HepG2 (cell line): Measurements from ENCODE around the gene GSPT2. TPM values are rescaled to one million over a fixed set of nuclear protein-coding genes. Genes with fewer than 3 reads are reported as not detected.

Experiments
- ATAC-seq: fragments of 200-7000 bp; cut with Tn5 transposase; 3 replicates; pipeline ENCODE4 v1.9.1; 2020; ENCODE audit warnings: mild to moderate bottlenecking, moderate library complexity
- BruUV-seq: library from RNA; stranded (reverse); fragments of 400-500 nt; replicated peaks from 2 replicates; lab custom pipeline; 2021; lab: Mats Ljungman, UMichigan
- CTCF ChIA-PET: fragments of 300-600 bp; formaldehyde crosslinking; extraction: SDS; loops from one replicate; lab custom pipeline; 2021; ENCODE audit warnings: low total read pairs, inconsistent platforms, low intra/inter-chr PET ratio; lab: Yijun Ruan, JAX
- POLR2A ChIA-PET: fragments of 350-600 bp; sonication (Branson Sonifier 250); formaldehyde crosslinking; loops from one replicate; lab custom pipeline; 2020; ENCODE audit warnings: antibody characterized with exemption, inconsistent platforms; lab: Yijun Ruan, JAX
- DNase-seq: peaks from one replicate; pipeline ENCODE4 v3.0.0-alpha.2; 2015; ENCODE audit warnings: low spot score
- FAIRE-seq: peaks from 3 replicates; lab custom pipeline; 2011; peaks lifted over from hg19 to GRCh38; lab: Jason Lieb, UNC
- H2AFZ ChIP-seq: one replicate; pipeline ENCODE4 v1.6.1; 2011; ENCODE audit warnings: low read length, inconsistent platforms
- H3K27ac ChIP-seq: fragments of 300-600 bp; 3 replicates; pipeline ENCODE4 v1.8.0; 2011; ENCODE audit warnings: mixed run types, mild to moderate bottlenecking, mixed read lengths, low read length, inconsistent platforms; ENCODE audit not compliant: insufficient read depth; ENCODE audit errors: extremely low read length
- H3K27me3 ChIP-seq, 2 experiments: fragments of 200-600 bp in 1 of 2; 2 replicates in 1 of 2; 3 replicates in 1 of 2; pipeline versions ENCODE4 v1.6.0 to v1.8.0; 2011; ENCODE audit warnings: low read length in 2 of 2, mild to moderate bottlenecking in 2 of 2, moderate library complexity in 2 of 2, inconsistent platforms in 1 of 2; ENCODE audit not compliant: insufficient read depth in 2 of 2, control insufficient read depth in 1 of 2
- H3K36me3 ChIP-seq, 2 experiments: fragments of 200-600 bp in 1 of 2; replicated peaks in 1 of 2; 2 replicates in 1 of 2; 3 replicates in 1 of 2; pipeline versions ENCODE4 v1.5.1 to v1.8.0; 2011; ENCODE audit warnings: low read length in 2 of 2, inconsistent platforms in 1 of 2; ENCODE audit not compliant: insufficient read depth in 2 of 2, control insufficient read depth in 1 of 2
- H3K4me1 ChIP-seq: 2 replicates; pipeline ENCODE4 v1.5.1; 2012; ENCODE audit warnings: low read length, inconsistent platforms; ENCODE audit not compliant: insufficient read depth
- H3K4me2 ChIP-seq: 2 replicates; pipeline ENCODE4 v1.6.0; 2011; ENCODE audit warnings: low read depth, low read length, inconsistent platforms
- H3K4me3 ChIP-seq, 3 experiments: fragments of 200-600 bp in 1 of 3; sonication (generic), shearing (Covaris generic) in 1 of 3; replicated peaks in 1 of 3; 2 replicates each; pipeline ENCODE4 v1.5.1; 2011 to 2016; ENCODE audit warnings: low read length in 3 of 3, inconsistent platforms in 2 of 3, low read depth in 2 of 3, mild to moderate bottlenecking in 2 of 3, control low read depth in 1 of 3, mixed read lengths in 1 of 3; ENCODE audit not compliant: insufficient read depth in 1 of 3
- H3K79me2 ChIP-seq: one replicate; pipeline ENCODE4 v1.6.1; 2011; ENCODE audit warnings: low read length, inconsistent platforms; ENCODE audit not compliant: insufficient read depth
- H3K9ac ChIP-seq: 2 replicates; pipeline ENCODE4 v1.6.0; 2011; ENCODE audit warnings: mild to moderate bottlenecking, low read depth, low read length, inconsistent platforms; ENCODE audit not compliant: insufficient read depth
- H3K9me3 ChIP-seq: 2 replicates; pipeline ENCODE4 v1.5.1; 2012; ENCODE audit warnings: mild to moderate bottlenecking, low read length
- H4K20me1 ChIP-seq: 2 replicates; pipeline ENCODE4 v1.6.0; 2011; ENCODE audit warnings: inconsistent platforms, mild to moderate bottlenecking, low read length, moderate library complexity; ENCODE audit not compliant: insufficient read depth
- DR1 ChIP-seq: sonication (generic); formaldehyde crosslinking; IDR thresholded peaks from 2 replicates; pipeline ENCODE4 v1.8.0; 2021; ENCODE audit warnings: mild to moderate bottlenecking, missing genetic modification reagents, inconsistent platforms
- HIVEP1 ChIP-seq: sonication (generic); formaldehyde crosslinking; IDR thresholded peaks from 2 replicates; pipeline ENCODE4 v1.4.0; 2020; ENCODE audit warnings: mild to moderate bottlenecking, missing genetic modification reagents
- HNRNPL ChIP-seq: fragments of 200-400 bp; formaldehyde crosslinking; IDR thresholded peaks from 2 replicates; pipeline ENCODE4 v1.6.1; 2017; ENCODE audit warnings: mild to moderate bottlenecking, low read depth, low read length
- JUND ChIP-seq: sonication (generic); formaldehyde crosslinking; IDR thresholded peaks from 2 replicates; pipeline ENCODE4 v1.8.0; 2022; ENCODE audit warnings: mild to moderate bottlenecking, missing genetic modification reagents
- ONECUT2 ChIP-seq: sonication (generic); formaldehyde crosslinking; IDR thresholded peaks from 2 replicates; pipeline ENCODE4 v1.4.0; 2020; ENCODE audit warnings: missing genetic modification reagents
- PATZ1 ChIP-seq: sonication (generic); formaldehyde crosslinking; IDR thresholded peaks from 2 replicates; pipeline ENCODE4 v1.4.0; 2020; ENCODE audit warnings: missing genetic modification reagents
- RBFOX2 ChIP-seq: fragments of 200-400 bp; formaldehyde crosslinking; IDR thresholded peaks from 2 replicates; pipeline ENCODE4 v1.6.1; 2017; ENCODE audit warnings: low read depth, mild to moderate bottlenecking, low read length
- SOX5 ChIP-seq: IDR thresholded peaks from 2 replicates; pipeline ENCODE4 v1.6.1; 2016; ENCODE audit warnings: borderline replicate concordance
- ZMAT5 ChIP-seq: sonication (generic); formaldehyde crosslinking; IDR thresholded peaks from 2 replicates; pipeline ENCODE4 v1.5.0; 2020; ENCODE audit warnings: mild to moderate bottlenecking, low read depth, missing genetic modification reagents, borderline replicate concordance
- ZNF253 ChIP-seq: sonication (generic); formaldehyde crosslinking; IDR thresholded peaks from 2 replicates; pipeline ENCODE4 v1.8.0; 2022; ENCODE audit warnings: mild to moderate bottlenecking, missing genetic modification reagents, borderline replicate concordance
- ZNF496 ChIP-seq: sonication (generic); formaldehyde crosslinking; IDR thresholded peaks from 2 replicates; pipeline ENCODE4 v1.8.1; 2023; ENCODE audit warnings: mild to moderate bottlenecking, moderate library complexity, missing genetic modification reagents; ENCODE audit not compliant: insufficient replicate concordance
- ZNF549 ChIP-seq: sonication (generic); formaldehyde crosslinking; IDR thresholded peaks from 2 replicates; pipeline ENCODE4 v1.5.0; 2020; ENCODE audit warnings: missing genetic modification reagents
- ZNF782 ChIP-seq: sonication (generic); formaldehyde crosslinking; IDR thresholded peaks from 2 replicates; pipeline ENCODE4 v1.4.0; 2020; ENCODE audit warnings: missing genetic modification reagents, mild to moderate bottlenecking, borderline replicate concordance
- ZSCAN5A ChIP-seq: sonication (generic); formaldehyde crosslinking; IDR thresholded peaks from 2 replicates; pipeline ENCODE4 v1.8.0; 2022; ENCODE audit warnings: mild to moderate bottlenecking, missing genetic modification reagents, borderline replicate concordance
- WGBS: methylation state at CpG from one replicate; pipeline ENCODE4 v1.1.6; 2017; ENCODE audit warnings: low lambda C conversion rate; 5-methylcytosine and 5-hydroxymethylcytosine counted together
- in situ Hi-C: cut with HindIII; loops from 2 replicates; pipeline ENCODE4 v1.10.0; 2017; ENCODE audit warnings: low pct_unique_long_range_greater_than_20kb; ENCODE audit not compliant: extremely low pct_ligation_motif_present
- intact Hi-C: fragments of 100-400 bp; cut with micrococcal nuclease; formaldehyde crosslinking; loops from one replicate; pipeline ENCODE4 v1.10.0; 2022; ENCODE audit not compliant: unreplicated experiment
- polyA plus RNA-seq, 8 experiments: library from polyadenylated mRNA; depleted of rRNA in 3 of 8; stranded (reverse) in 7 of 8; unstranded in 1 of 8; fragments of >200 nt; fragmentation: Illumina TruSeq in 4 of 8; extraction: Trizol in 4 of 8; gene quantifications; 2 replicates each; pipeline versions ENCODE4 v1.2.1 to v1.2.3, GENCODE V29; 2011 to 2016; ENCODE audit warnings: low read depth in 4 of 8, missing spikeins in 1 of 8, mixed read lengths in 1 of 8; ENCODE audit not compliant: insufficient read depth in 1 of 8
- total RNA-seq, 5 experiments: library from RNA; depleted of rRNA; stranded (reverse); fragments of >200 nt; fragmentation: Illumina TruSeq; extraction: Trizol; gene quantifications; 2 replicates each; pipeline ENCODE4 v1.2.3, GENCODE V29; 2016; ENCODE audit warnings: low read depth in 1 of 5
- TF ChIP-seq, protein P1 (sequence below): IDR thresholded peaks from 2 replicates; pipeline ENCODE4 v1.6.1; 2016; ENCODE audit warnings: low read depth, control low read depth

The GSPT2 gene
- total and polyA plus RNA-seq, 2 of the 13 experiments (the other 11 are each of a cell fraction or from before 2014, with no cell fraction given) = not detected

GRCh38 chrX:51760657-51761056 lies 17.4 kb downstream of the GSPT2 start:
- TF ChIP-seq RBFOX2 (no peak), ZNF496 (CRISPR knock-in tag) (no peak), ZSCAN5A (CRISPR knock-in tag) (no peak), DR1 (CRISPR knock-in tag) (no peak), JUND (CRISPR knock-in tag) (no peak), ZMAT5 (CRISPR knock-in tag) (no peak), HNRNPL (no peak), ZNF782 (CRISPR knock-in tag) (no peak), HIVEP1 (no peak), PATZ1 (no peak), SOX5 (CRISPR knock-in tag) (no peak), ZNF549 (CRISPR knock-in tag) (no peak), ZNF253 (CRISPR knock-in tag) (no peak), ONECUT2 (CRISPR knock-in tag) (no peak)
- TF ChIP-seq, protein P1, sequence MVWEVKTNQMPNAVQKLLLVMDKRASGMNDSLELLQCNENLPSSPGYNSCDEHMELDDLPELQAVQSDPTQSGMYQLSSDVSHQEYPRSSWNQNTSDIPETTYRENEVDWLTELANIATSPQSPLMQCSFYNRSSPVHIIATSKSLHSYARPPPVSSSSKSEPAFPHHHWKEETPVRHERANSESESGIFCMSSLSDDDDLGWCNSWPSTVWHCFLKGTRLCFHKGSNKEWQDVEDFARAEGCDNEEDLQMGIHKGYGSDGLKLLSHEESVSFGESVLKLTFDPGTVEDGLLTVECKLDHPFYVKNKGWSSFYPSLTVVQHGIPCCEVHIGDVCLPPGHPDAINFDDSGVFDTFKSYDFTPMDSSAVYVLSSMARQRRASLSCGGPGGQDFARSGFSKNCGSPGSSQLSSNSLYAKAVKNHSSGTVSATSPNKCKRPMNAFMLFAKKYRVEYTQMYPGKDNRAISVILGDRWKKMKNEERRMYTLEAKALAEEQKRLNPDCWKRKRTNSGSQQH (CRISPR knock-in tag) = no peak
- H3K79me2 ChIP-seq = no peaks in the 10 kb centered on the region
- H3K4me3 ChIP-seq = no peak overlapping the region
- no peak for FAIRE-seq
- POLR2A ChIA-PET = no interaction called here
- BruUV-seq = no TSS peak
- DNase-seq = no peak
- H3K9me3 ChIP-seq = no peaks in the 10 kb centered on the region
- 1% methylated on average over 4 of the region's 4 CpGs for WGBS
- H3K36me3 ChIP-seq = no peaks in the 10 kb centered on the region
- no peaks in the 10 kb centered on the region for H4K20me1 ChIP-seq
- H2AFZ ChIP-seq = no peak overlapping the region
- in situ Hi-C loops (no loop called here), intact Hi-C loops (no loop called here)
- no peaks in the 10 kb centered on the region for H3K4me1 ChIP-seq
- CTCF ChIA-PET = no interaction called here
- no peak overlapping the region for H3K27ac ChIP-seq
- no peaks in the 10 kb centered on the region for H3K27me3 ChIP-seq
- H3K9ac ChIP-seq = no peak overlapping the region
- no peak for ATAC-seq
- no peak overlapping the region for H3K4me2 ChIP-seq
